CD4-positive, alpha-beta memory T cell (primary cell): ENCODE data around the gene GPC4. TPM values are rescaled to one million over a fixed set of nuclear protein-coding genes. Genes with fewer than 3 reads are reported as not detected.

Experiments used
- CTCF ChIA-PET: fragments of 350-600 bp; sonication (Branson Sonifier 250); formaldehyde crosslinking; loops from one replicate; lab custom pipeline; 2021; ENCODE audit warnings: inconsistent platforms; ENCODE audit not compliant: partially characterized antibody; lab: Charles Lee
- POLR2A ChIA-PET: fragments of 350-600 bp; sonication (Branson Sonifier 250); formaldehyde crosslinking; loops from one replicate; lab custom pipeline; 2021; ENCODE audit not compliant: partially characterized antibody; lab: Charles Lee
- DNase-seq, 5 donors: peaks; one replicate each; pipeline versions ENCODE4 v3.0.0 to v3.0.0-alpha.2; 2020 to 2022; ENCODE audit warnings: mixed read lengths in 1 of 5
- H3K27ac ChIP-seq: one replicate; pipeline ENCODE4 v1.7.0; 2013; ENCODE audit warnings: low read depth, low read length
- H3K27me3 ChIP-seq: 2 replicates; pipeline ENCODE4 v1.7.0; 2013; ENCODE audit warnings: mild to moderate bottlenecking, low read length, moderate library complexity; ENCODE audit not compliant: insufficient read depth
- H3K36me3 ChIP-seq: 2 replicates; pipeline ENCODE4 v1.7.0; 2013; ENCODE audit warnings: mild to moderate bottlenecking, low read length, moderate library complexity; ENCODE audit not compliant: insufficient read depth
- H3K4me1 ChIP-seq: 2 replicates; pipeline ENCODE4 v1.7.0; 2013; ENCODE audit warnings: mild to moderate bottlenecking, low read length, moderate library complexity; ENCODE audit not compliant: insufficient read depth
- H3K4me3 ChIP-seq, 2 donors: one replicate each; pipeline ENCODE4 v1.7.0; 2013; ENCODE audit warnings: low read length in 2 of 2, mild to moderate bottlenecking in 1 of 2
- H3K9me3 ChIP-seq, 2 donors: one replicate each; pipeline ENCODE4 v1.7.0; 2013; ENCODE audit warnings: low read length in 2 of 2, control low read depth in 1 of 2; ENCODE audit not compliant: control insufficient read depth in 1 of 2
- H3K27ac Mint-ChIP-seq, 7 donors: one replicate each; pipeline ENCODE4 v1.8.0; 2020 to 2021; ENCODE audit warnings: mixed read lengths in 7 of 7, mild to moderate bottlenecking in 6 of 7, inconsistent platforms in 3 of 7, moderate library complexity in 3 of 7
- H3K27me3 Mint-ChIP-seq, 2 donors: one replicate each; pipeline ENCODE4 v1.8.0; 2020 to 2021; ENCODE audit warnings: mixed read lengths in 2 of 2
- H3K36me3 Mint-ChIP-seq, 2 donors: one replicate each; pipeline ENCODE4 v1.8.0; 2020 to 2021; ENCODE audit warnings: mixed read lengths in 2 of 2, inconsistent platforms in 1 of 2, mild to moderate bottlenecking in 1 of 2
- H3K4me1 Mint-ChIP-seq, 4 donors: one replicate each; pipeline ENCODE4 v1.8.0; 2020 to 2021; ENCODE audit warnings: mixed read lengths in 4 of 4, mild to moderate bottlenecking in 1 of 4
- H3K4me3 Mint-ChIP-seq, 8 donors: one replicate each; pipeline ENCODE4 v1.8.0; 2020 to 2021; ENCODE audit warnings: mixed read lengths in 8 of 8, mild to moderate bottlenecking in 7 of 8, moderate library complexity in 6 of 8, inconsistent platforms in 3 of 8
- H3K9me3 Mint-ChIP-seq, 8 donors: one replicate each; pipeline ENCODE4 v1.8.0; 2020 to 2021; ENCODE audit warnings: mixed read lengths in 8 of 8, mild to moderate bottlenecking in 5 of 8, inconsistent platforms in 3 of 8, moderate library complexity in 1 of 8
- intact Hi-C: fragments of 100-400 bp; cut with micrococcal nuclease; formaldehyde crosslinking; loops from one replicate; pipeline ENCODE4 v1.15.1; 2023
- polyA plus RNA-seq, 2 donors: library from polyadenylated mRNA; unstranded; fragments of 300-500 nt; fragmentation: Illumina TruSeq; gene quantifications; one replicate each; pipeline ENCODE4 v1.2.3, GENCODE V29; 2021
- total RNA-seq, 2 experiments: library from RNA; stranded (reverse); gene quantifications; one replicate each; pipeline ENCODE4 v1.2.3, GENCODE V29; 2021

Gene GPC4
- total and polyA plus RNA-seq, 4 experiments from 2014 or later = not detected

DNA sequence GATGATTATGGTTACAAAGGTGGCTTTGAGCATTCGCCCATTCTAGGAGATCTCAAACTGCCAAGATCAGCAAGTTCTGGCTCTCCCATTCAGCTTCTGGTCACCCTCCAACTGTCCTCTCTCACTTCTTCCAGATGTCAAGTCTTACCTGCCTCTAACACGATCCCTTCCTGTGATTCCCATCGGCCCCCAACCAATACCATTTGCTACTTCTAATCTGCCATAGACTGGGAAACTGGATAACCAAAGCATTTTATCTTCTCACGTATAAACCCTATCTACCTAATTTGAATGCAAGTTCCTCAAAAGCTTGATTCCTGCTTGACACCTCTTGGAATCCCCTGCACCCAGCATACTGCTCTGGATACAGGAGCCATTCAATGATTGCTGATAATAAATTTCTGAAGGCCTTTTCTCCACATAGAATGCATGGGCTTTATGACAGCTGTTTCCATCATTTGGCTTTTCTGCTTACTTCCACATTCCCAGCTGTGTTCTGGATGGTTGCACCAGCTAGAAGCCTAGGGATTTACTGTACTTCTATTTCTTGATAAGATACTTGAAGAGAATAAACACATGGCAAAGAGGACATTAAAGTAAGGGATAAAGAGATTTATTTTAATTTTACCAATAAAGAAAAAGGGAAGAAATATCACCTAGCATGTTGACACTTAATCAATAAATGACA lies 9.6 kb downstream of the GPC4 start:
- Mint-ChIP-seq H3K4me3 (no peak overlapping the region), H3K27me3 (peaks cover 4 to 5% of the 10 kb centered on the region in 2 donors), H3K9me3 (no peaks in the 10 kb centered on the region), H3K27ac (no peak overlapping the region), H3K4me1 (peaks cover 0 to 2% (median 0%) of the 10 kb centered on the region in 4 donors), H3K36me3 (no peaks in the 10 kb centered on the region)
- DNase-seq = no peak
- CTCF ChIA-PET = no interaction called here
- POLR2A ChIA-PET = no interaction called here
- intact Hi-C loops = no loop called here
- Histone ChIP-seq H3K27ac (no peak overlapping the region), H3K9me3 (no peaks in the 10 kb centered on the region), H3K27me3 (no peaks in the 10 kb centered on the region), H3K4me1 (no peaks in the 10 kb centered on the region), H3K36me3 (no peaks in the 10 kb centered on the region), H3K4me3 (no peak overlapping the region)

DNA sequence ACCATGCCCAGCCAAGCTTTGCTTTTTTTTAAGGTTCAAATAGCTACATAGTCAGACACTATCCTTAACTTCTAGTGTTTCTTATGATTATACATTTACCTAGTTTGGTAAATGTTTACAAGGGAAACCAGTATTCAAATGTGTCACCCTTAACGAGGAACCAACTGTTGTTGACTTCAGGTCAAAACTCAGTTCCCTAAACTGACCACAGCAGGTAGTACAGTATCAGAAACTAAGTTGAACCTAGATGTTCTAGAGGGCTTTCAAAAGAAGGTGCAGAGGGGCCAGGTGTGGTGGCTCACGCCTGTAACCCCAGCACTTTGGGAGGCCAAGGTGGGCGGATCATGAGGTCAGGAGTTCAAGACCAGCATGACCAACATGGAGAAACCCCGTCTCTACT lies 11.3 kb downstream of the GPC4 start:
- H3K4me1 Mint-ChIP-seq = peaks cover 0 to 2% (median 0%) of the 10 kb centered on the region in 4 donors
- no peak overlapping the region for H3K4me3 ChIP-seq
- POLR2A ChIA-PET = no interaction called here
- H3K27me3 ChIP-seq = no peaks in the 10 kb centered on the region
- intact Hi-C loops = no loop called here
- DNase-seq = no peak
- H3K4me3 Mint-ChIP-seq = no peak overlapping the region
- no peak overlapping the region for H3K27ac Mint-ChIP-seq
- H3K9me3 Mint-ChIP-seq = no peaks in the 10 kb centered on the region
- no peaks in the 10 kb centered on the region for H3K4me1 ChIP-seq
- H3K36me3 ChIP-seq = no peaks in the 10 kb centered on the region
- peaks cover 2 to 4% of the 10 kb centered on the region in 2 donors for H3K27me3 Mint-ChIP-seq
- H3K9me3 ChIP-seq = no peaks in the 10 kb centered on the region
- H3K36me3 Mint-ChIP-seq = no peaks in the 10 kb centered on the region
- H3K27ac ChIP-seq = no peak overlapping the region
- CTCF ChIA-PET = no interaction called here

DNA sequence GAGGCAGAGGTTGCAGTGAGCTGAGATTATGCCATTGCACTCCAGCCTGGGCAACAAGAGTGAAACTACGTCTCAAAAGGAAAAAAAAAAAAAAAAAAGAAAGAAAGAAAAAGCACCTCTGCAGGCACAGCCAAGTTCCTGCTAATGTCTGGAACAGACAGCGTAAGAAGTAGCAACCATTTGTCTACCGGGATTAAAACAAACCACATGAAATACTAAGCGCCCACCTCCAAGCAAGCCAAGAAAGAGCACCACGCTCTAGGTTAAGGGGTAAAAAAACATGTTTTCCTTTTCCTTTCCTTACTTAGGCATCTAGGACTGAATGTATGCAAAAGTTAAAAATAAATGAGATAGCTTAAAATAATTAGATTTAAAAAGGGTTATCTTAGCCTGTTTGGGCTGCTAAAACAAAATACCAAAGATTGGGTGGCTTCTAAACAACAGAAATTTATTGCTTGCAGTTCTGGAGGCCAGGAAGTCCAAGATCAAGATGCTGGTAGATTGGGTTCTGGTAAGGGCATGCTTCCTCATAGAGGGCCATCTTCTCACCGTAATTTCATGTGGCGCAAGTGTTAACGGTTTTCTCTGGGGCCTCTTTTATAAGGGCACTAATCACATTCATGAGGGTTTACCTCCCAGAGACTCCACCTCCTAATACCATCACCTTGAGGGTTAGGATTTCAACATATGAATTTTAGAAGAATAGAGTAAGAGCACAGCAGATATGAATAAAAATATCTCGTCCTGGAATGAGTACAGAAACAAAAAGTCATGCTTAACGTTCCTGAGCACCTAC lies 12.3 kb downstream of the GPC4 start:
- Mint-ChIP-seq H3K27ac (no peak overlapping the region), H3K4me1 (peaks cover 0 to 2% (median 0%) of the 10 kb centered on the region in 4 donors), H3K4me3 (no peak overlapping the region), H3K36me3 (no peaks in the 10 kb centered on the region), H3K27me3 (peaks cover 2 to 4% of the 10 kb centered on the region in 2 donors), H3K9me3 (no peaks in the 10 kb centered on the region)
- Histone ChIP-seq H3K9me3 (no peaks in the 10 kb centered on the region), H3K27me3 (no peaks in the 10 kb centered on the region), H3K36me3 (no peaks in the 10 kb centered on the region), H3K27ac (no peak overlapping the region), H3K4me3 (no peak overlapping the region), H3K4me1 (no peaks in the 10 kb centered on the region)
- CTCF ChIA-PET = no interaction called here
- intact Hi-C loops = no loop called here
- DNase-seq = no peak
- POLR2A ChIA-PET = no interaction called here

DNA sequence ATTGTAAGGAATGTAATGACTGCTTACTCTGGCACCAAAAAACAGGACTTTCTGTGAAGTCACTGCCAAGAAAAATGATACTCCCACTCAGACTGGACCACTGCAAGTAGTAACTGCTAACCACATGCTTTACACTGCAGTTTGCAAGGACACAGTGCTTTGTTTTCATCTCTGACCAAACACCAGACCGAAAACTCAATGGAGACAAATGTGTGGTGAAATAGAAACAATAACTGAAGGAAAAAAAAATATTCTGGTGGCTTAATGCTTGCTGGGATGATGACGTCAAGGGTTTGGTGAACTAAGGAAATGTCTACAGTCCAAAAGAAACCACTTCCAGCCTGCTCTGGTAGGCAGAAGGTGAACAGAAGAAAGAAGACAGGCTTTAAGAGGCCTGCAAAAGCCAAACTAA lies 13.2 kb downstream of the GPC4 start:
- no peak for DNase-seq
- Mint-ChIP-seq H3K4me1 (peaks cover 0 to 2% (median 0%) of the 10 kb centered on the region in 4 donors), H3K4me3 (no peak overlapping the region), H3K9me3 (no peaks in the 10 kb centered on the region), H3K27ac (no peak overlapping the region), H3K27me3 (peaks cover 0 to 2% of the 10 kb centered on the region in 2 donors), H3K36me3 (no peaks in the 10 kb centered on the region)
- H3K36me3 ChIP-seq = no peaks in the 10 kb centered on the region
- no peaks in the 10 kb centered on the region for H3K9me3 ChIP-seq
- no peaks in the 10 kb centered on the region for H3K4me1 ChIP-seq
- POLR2A ChIA-PET = no interaction called here
- CTCF ChIA-PET = no interaction called here
- H3K4me3 ChIP-seq = no peak overlapping the region
- H3K27me3 ChIP-seq = no peaks in the 10 kb centered on the region
- intact Hi-C loops = no loop called here
- H3K27ac ChIP-seq = no peak overlapping the region

DNA sequence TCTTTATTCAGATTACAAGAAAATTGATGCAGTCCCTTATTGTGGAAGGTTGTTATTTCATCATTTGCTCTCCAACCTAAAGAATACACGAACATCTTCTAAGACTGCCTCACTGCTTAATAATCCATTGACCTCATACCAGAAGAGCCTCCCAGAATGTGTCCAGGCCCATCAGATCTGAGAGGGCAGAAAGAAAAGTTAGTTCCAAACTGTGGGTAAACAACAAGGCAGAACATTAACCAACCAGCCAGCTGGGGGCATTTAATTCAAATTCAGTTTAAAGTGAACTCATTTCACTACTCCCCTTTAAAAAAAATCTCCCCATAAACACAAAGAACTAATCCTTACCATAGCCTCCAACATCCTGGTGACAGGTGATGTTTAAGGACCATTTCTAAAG lies 13.8 kb downstream of the GPC4 start:
- Histone ChIP-seq H3K4me3 (no peak overlapping the region), H3K4me1 (no peaks in the 10 kb centered on the region), H3K27me3 (no peaks in the 10 kb centered on the region), H3K9me3 (no peaks in the 10 kb centered on the region), H3K27ac (no peak overlapping the region), H3K36me3 (no peaks in the 10 kb centered on the region)
- peaks cover 0 to 2% (median 0%) of the 10 kb centered on the region in 4 donors for H3K4me1 Mint-ChIP-seq
- no peak overlapping the region for H3K27ac Mint-ChIP-seq
- H3K36me3 Mint-ChIP-seq = no peaks in the 10 kb centered on the region
- H3K27me3 Mint-ChIP-seq = peaks cover 0 to 2% of the 10 kb centered on the region in 2 donors
- POLR2A ChIA-PET = no interaction called here
- no peak overlapping the region for H3K4me3 Mint-ChIP-seq
- CTCF ChIA-PET = interaction anchor here (0.6 kb wide), 1 partner anchor 58 kb away, joined by 4 read pairs; no protein-coding TSS in a partner anchor
- DNase-seq = no peak
- intact Hi-C loops = no loop called here
- no peaks in the 10 kb centered on the region for H3K9me3 Mint-ChIP-seq

DNA sequence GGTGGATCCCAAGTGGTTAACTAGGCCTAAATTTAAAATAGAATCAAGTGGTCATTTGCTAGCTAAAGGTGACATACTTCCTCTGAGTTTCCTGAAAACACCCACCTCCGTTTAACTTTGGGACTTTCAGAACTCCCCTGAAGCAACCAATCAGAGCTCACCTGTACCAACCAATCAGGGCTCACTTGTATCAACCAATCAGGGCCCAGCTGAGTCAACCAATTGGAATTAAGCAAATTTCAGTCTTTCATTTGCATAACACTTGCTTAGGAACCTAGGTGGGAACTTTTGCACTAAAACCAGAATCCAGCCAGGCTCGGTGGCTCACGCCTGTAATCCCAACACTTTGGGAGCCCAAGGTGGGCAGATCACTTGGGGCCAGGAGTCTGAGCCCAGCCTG lies 15.9 kb downstream of the GPC4 start:
- Mint-ChIP-seq H3K27ac (no peak overlapping the region), H3K27me3 (no peaks in the 10 kb centered on the region), H3K4me1 (peaks cover 0 to 2% (median 0%) of the 10 kb centered on the region in 4 donors), H3K4me3 (no peak overlapping the region), H3K36me3 (no peaks in the 10 kb centered on the region), H3K9me3 (no peaks in the 10 kb centered on the region)
- H3K4me1 ChIP-seq = no peaks in the 10 kb centered on the region
- intact Hi-C loops = no loop called here
- no peaks in the 10 kb centered on the region for H3K27me3 ChIP-seq
- no peak overlapping the region for H3K4me3 ChIP-seq
- ChIA-PET CTCF (no interaction called here), POLR2A (no interaction called here)
- no peaks in the 10 kb centered on the region for H3K9me3 ChIP-seq
- no peak overlapping the region for H3K27ac ChIP-seq
- DNase-seq = no peak
- no peaks in the 10 kb centered on the region for H3K36me3 ChIP-seq

DNA sequence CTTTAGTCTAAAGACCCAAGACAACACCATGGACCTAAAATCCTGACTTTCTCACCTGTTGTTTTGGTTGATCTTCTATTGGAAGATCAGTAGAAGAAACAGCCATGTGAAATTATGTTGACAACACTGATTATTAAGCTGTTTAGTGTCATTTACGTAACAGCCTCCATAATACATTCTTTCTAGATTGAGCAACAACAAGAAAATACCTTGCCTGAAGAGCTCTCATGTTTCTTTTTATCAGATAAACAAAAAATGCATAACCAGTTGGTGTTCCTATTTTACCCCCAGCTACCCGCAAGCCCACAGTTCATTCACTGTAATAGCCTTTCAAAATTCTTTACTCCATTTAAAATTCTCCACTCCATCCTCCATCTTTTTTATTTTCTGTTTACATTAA lies 20.5 kb downstream of the GPC4 start:
- intact Hi-C loops = no loop called here
- CTCF ChIA-PET = interaction anchor here (0.6 kb wide), 1 partner anchor 14 kb away, joined by 3 read pairs; no protein-coding TSS in a partner anchor
- Mint-ChIP-seq H3K4me1 (peaks cover 0 to 1% (median 0%) of the 10 kb centered on the region in 4 donors), H3K27ac (no peak overlapping the region), H3K9me3 (no peaks in the 10 kb centered on the region), H3K4me3 (no peak overlapping the region), H3K27me3 (peaks cover 3% of the 10 kb centered on the region in 2 donors), H3K36me3 (no peaks in the 10 kb centered on the region)
- no peak overlapping the region for H3K27ac ChIP-seq
- H3K4me1 ChIP-seq = no peaks in the 10 kb centered on the region
- H3K27me3 ChIP-seq = no peaks in the 10 kb centered on the region
- H3K4me3 ChIP-seq = no peak overlapping the region
- POLR2A ChIA-PET = no interaction called here
- no peaks in the 10 kb centered on the region for H3K36me3 ChIP-seq
- DNase-seq = no peak
- H3K9me3 ChIP-seq = no peaks in the 10 kb centered on the region
